HepG2 (cell line): Measurements from ENCODE around the gene ZFP36. TPM values are rescaled to one million over a fixed set of nuclear protein-coding genes. Genes with fewer than 3 reads are reported as not detected.

Experiments used
- ATAC-seq: fragments of 200-7000 bp; cut with Tn5 transposase; 3 replicates; pipeline ENCODE4 v1.9.1; 2020; ENCODE audit warnings: mild to moderate bottlenecking, moderate library complexity
- BruUV-seq: library from RNA; stranded (reverse); fragments of 400-500 nt; replicated peaks from 2 replicates; lab custom pipeline; 2021; lab: Mats Ljungman, UMichigan
- CTCF ChIA-PET: fragments of 300-600 bp; formaldehyde crosslinking; extraction: SDS; loops from one replicate; lab custom pipeline; 2021; ENCODE audit warnings: low total read pairs, inconsistent platforms, low intra/inter-chr PET ratio; lab: Yijun Ruan, JAX
- POLR2A ChIA-PET: fragments of 350-600 bp; sonication (Branson Sonifier 250); formaldehyde crosslinking; loops from one replicate; lab custom pipeline; 2020; ENCODE audit warnings: antibody characterized with exemption, inconsistent platforms; lab: Yijun Ruan, JAX
- DNase-seq: peaks from one replicate; pipeline ENCODE4 v3.0.0-alpha.2; 2015; ENCODE audit warnings: low spot score
- FAIRE-seq: peaks from 3 replicates; lab custom pipeline; 2011; peaks lifted over from hg19 to GRCh38; lab: Jason Lieb, UNC
- H2AFZ ChIP-seq: one replicate; pipeline ENCODE4 v1.6.1; 2011; ENCODE audit warnings: low read length, inconsistent platforms
- H3K27ac ChIP-seq: fragments of 300-600 bp; 3 replicates; pipeline ENCODE4 v1.8.0; 2011; ENCODE audit warnings: mixed run types, mild to moderate bottlenecking, mixed read lengths, low read length, inconsistent platforms; ENCODE audit not compliant: insufficient read depth; ENCODE audit errors: extremely low read length
- H3K27me3 ChIP-seq, 2 experiments: fragments of 200-600 bp in 1 of 2; 2 replicates in 1 of 2; 3 replicates in 1 of 2; pipeline versions ENCODE4 v1.6.0 to v1.8.0; 2011; ENCODE audit warnings: low read length in 2 of 2, mild to moderate bottlenecking in 2 of 2, moderate library complexity in 2 of 2, inconsistent platforms in 1 of 2; ENCODE audit not compliant: insufficient read depth in 2 of 2, control insufficient read depth in 1 of 2
- H3K36me3 ChIP-seq, 2 experiments: fragments of 200-600 bp in 1 of 2; replicated peaks in 1 of 2; 2 replicates in 1 of 2; 3 replicates in 1 of 2; pipeline versions ENCODE4 v1.5.1 to v1.8.0; 2011; ENCODE audit warnings: low read length in 2 of 2, inconsistent platforms in 1 of 2; ENCODE audit not compliant: insufficient read depth in 2 of 2, control insufficient read depth in 1 of 2
- H3K4me1 ChIP-seq: 2 replicates; pipeline ENCODE4 v1.5.1; 2012; ENCODE audit warnings: low read length, inconsistent platforms; ENCODE audit not compliant: insufficient read depth
- H3K4me2 ChIP-seq: 2 replicates; pipeline ENCODE4 v1.6.0; 2011; ENCODE audit warnings: low read depth, low read length, inconsistent platforms
- H3K4me3 ChIP-seq, 3 experiments: fragments of 200-600 bp in 1 of 3; sonication (generic), shearing (Covaris generic) in 1 of 3; replicated peaks in 1 of 3; 2 replicates each; pipeline ENCODE4 v1.5.1; 2011 to 2016; ENCODE audit warnings: low read length in 3 of 3, inconsistent platforms in 2 of 3, low read depth in 2 of 3, mild to moderate bottlenecking in 2 of 3, control low read depth in 1 of 3, mixed read lengths in 1 of 3; ENCODE audit not compliant: insufficient read depth in 1 of 3
- H3K79me2 ChIP-seq: one replicate; pipeline ENCODE4 v1.6.1; 2011; ENCODE audit warnings: low read length, inconsistent platforms; ENCODE audit not compliant: insufficient read depth
- H3K9ac ChIP-seq: 2 replicates; pipeline ENCODE4 v1.6.0; 2011; ENCODE audit warnings: mild to moderate bottlenecking, low read depth, low read length, inconsistent platforms; ENCODE audit not compliant: insufficient read depth
- H3K9me3 ChIP-seq: 2 replicates; pipeline ENCODE4 v1.5.1; 2012; ENCODE audit warnings: mild to moderate bottlenecking, low read length
- H4K20me1 ChIP-seq: 2 replicates; pipeline ENCODE4 v1.6.0; 2011; ENCODE audit warnings: inconsistent platforms, mild to moderate bottlenecking, low read length, moderate library complexity; ENCODE audit not compliant: insufficient read depth
- CENPT ChIP-seq: sonication (generic); formaldehyde crosslinking; IDR thresholded peaks from 2 replicates; pipeline ENCODE4 v1.8.0; 2022; ENCODE audit warnings: low read depth, mild to moderate bottlenecking, moderate library complexity, missing genetic modification reagents
- FOXO1 ChIP-seq: sonication (generic); formaldehyde crosslinking; IDR thresholded peaks from 2 replicates; pipeline ENCODE4 v1.4.0; 2020; ENCODE audit warnings: missing genetic modification reagents
- HIVEP1 ChIP-seq: sonication (generic); formaldehyde crosslinking; IDR thresholded peaks from 2 replicates; pipeline ENCODE4 v1.4.0; 2020; ENCODE audit warnings: mild to moderate bottlenecking, missing genetic modification reagents
- JUN ChIP-seq: sonication (generic); formaldehyde crosslinking; IDR thresholded peaks from 2 replicates; pipeline ENCODE4 v1.4.0; 2020; ENCODE audit warnings: mild to moderate bottlenecking, missing genetic modification reagents
- MTERF4 ChIP-seq: sonication (generic); formaldehyde crosslinking; IDR thresholded peaks from 2 replicates; pipeline ENCODE4 v1.8.0; 2023; ENCODE audit warnings: mild to moderate bottlenecking, missing genetic modification reagents
- MTF2 ChIP-seq: sonication (generic); formaldehyde crosslinking; IDR thresholded peaks from 2 replicates; pipeline ENCODE4 v1.5.0; 2020; ENCODE audit warnings: missing genetic modification reagents, borderline replicate concordance
- POLR2A ChIP-seq, 2 experiments: IDR thresholded peaks; 2 replicates each; pipeline ENCODE4 v1.6.1; 2011; ENCODE audit warnings: low read depth in 2 of 2, low read length in 2 of 2, mild to moderate bottlenecking in 1 of 2, moderate library complexity in 1 of 2; ENCODE audit not compliant: insufficient read depth in 1 of 2
- SMAD3 ChIP-seq: sonication (generic); formaldehyde crosslinking; IDR thresholded peaks from 2 replicates; pipeline ENCODE4 v1.4.0; 2020; ENCODE audit warnings: missing genetic modification reagents
- TOPORS ChIP-seq: sonication (generic); formaldehyde crosslinking; IDR thresholded peaks from 2 replicates; pipeline ENCODE4 v1.8.0; 2023; ENCODE audit warnings: mild to moderate bottlenecking, missing genetic modification reagents
- ZNF235 ChIP-seq: sonication (generic); formaldehyde crosslinking; IDR thresholded peaks from 2 replicates; pipeline ENCODE4 v1.8.1; 2023; ENCODE audit warnings: mild to moderate bottlenecking, missing genetic modification reagents, borderline replicate concordance
- ZNF33A ChIP-seq: sonication (generic); formaldehyde crosslinking; IDR thresholded peaks from 2 replicates; pipeline ENCODE4 v1.5.1; 2020; ENCODE audit warnings: missing genetic modification reagents, mild to moderate bottlenecking, moderate library complexity, borderline replicate concordance
- ZNF530 ChIP-seq: sonication (generic); formaldehyde crosslinking; IDR thresholded peaks from 2 replicates; pipeline ENCODE4 v1.5.0; 2020; ENCODE audit warnings: low read depth, mild to moderate bottlenecking, missing genetic modification reagents
- WGBS: methylation state at CpG from one replicate; pipeline ENCODE4 v1.1.6; 2017; ENCODE audit warnings: low lambda C conversion rate; 5-methylcytosine and 5-hydroxymethylcytosine counted together
- in situ Hi-C: cut with HindIII; loops from 2 replicates; pipeline ENCODE4 v1.10.0; 2017; ENCODE audit warnings: low pct_unique_long_range_greater_than_20kb; ENCODE audit not compliant: extremely low pct_ligation_motif_present
- intact Hi-C: fragments of 100-400 bp; cut with micrococcal nuclease; formaldehyde crosslinking; loops from one replicate; pipeline ENCODE4 v1.10.0; 2022; ENCODE audit not compliant: unreplicated experiment
- polyA plus RNA-seq, 8 experiments: library from polyadenylated mRNA; depleted of rRNA in 3 of 8; stranded (reverse) in 7 of 8; unstranded in 1 of 8; fragments of >200 nt; fragmentation: Illumina TruSeq in 4 of 8; extraction: Trizol in 4 of 8; gene quantifications; 2 replicates each; pipeline versions ENCODE4 v1.2.1 to v1.2.3, GENCODE V29; 2011 to 2016; ENCODE audit warnings: low read depth in 4 of 8, missing spikeins in 1 of 8, mixed read lengths in 1 of 8; ENCODE audit not compliant: insufficient read depth in 1 of 8
- total RNA-seq, 5 experiments: library from RNA; depleted of rRNA; stranded (reverse); fragments of >200 nt; fragmentation: Illumina TruSeq; extraction: Trizol; gene quantifications; 2 replicates each; pipeline ENCODE4 v1.2.3, GENCODE V29; 2016; ENCODE audit warnings: low read depth in 1 of 5

The ZFP36 gene
- total and polyA plus RNA-seq, 2 of the 13 experiments (the other 11 are each of a cell fraction or from before 2014, with no cell fraction given), result 1.4 to 1.7 TPM

DNA sequence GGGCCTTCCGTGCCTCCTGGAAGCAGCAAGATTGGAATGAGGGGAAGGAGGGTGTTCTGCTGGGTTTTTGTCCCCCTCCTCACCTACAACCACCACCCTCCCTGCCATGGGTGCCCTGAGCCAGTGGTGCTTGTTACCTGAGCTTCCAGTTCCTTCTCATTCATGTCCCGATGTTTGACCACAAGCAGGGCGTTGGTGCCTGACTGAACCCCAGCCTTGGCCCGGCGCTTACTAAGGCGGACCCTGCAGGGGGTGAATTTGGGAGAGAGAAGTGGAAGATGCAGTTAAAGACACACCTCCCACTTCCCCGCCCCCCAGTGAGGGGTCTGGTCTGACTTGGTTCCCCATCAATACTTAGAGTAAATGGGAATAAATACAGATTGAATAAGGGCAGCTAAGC, 20.1 kb upstream of the ZFP36 start (continued):
- no peak for TF ChIP-seq SMAD3 (CRISPR knock-in tag)
- no peak for TF ChIP-seq ZNF33A (CRISPR knock-in tag)
- no peak for TF ChIP-seq ZNF530 (CRISPR knock-in tag)

DNA sequence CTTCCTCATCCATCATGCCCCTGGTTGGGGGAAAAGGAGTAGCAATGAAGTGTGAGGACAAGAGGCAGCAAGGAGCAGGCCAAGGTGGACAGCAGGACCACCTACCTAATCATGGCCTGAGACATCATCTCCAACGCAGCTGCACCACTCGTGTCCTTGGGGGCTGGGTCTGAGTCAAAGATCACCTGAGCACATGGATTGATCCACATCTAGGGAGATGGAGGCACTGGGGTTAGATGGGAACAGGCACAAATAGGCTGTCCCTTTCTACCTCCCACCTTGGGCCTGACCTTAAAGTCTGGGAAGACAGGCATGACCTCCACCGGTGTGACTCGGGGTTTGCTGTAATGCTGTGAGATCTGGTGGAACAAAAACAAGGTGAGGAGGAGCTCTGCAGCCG, 18.0 kb upstream of the ZFP36 start:
- H4K20me1 ChIP-seq, result no peaks in the 10 kb centered on the region
- no peak overlapping the region for H3K9ac ChIP-seq
- WGBS, result 87% methylated on average over 5 of the region's 5 CpGs
- ChIA-PET CTCF (no interaction called here), POLR2A (interaction anchor here (1.2 kb wide), 1 partner anchor 11 kb away, joined by 4 read pairs; no protein-coding TSS in a partner anchor)
- no peaks in the 10 kb centered on the region for H3K9me3 ChIP-seq
- H3K36me3 ChIP-seq, result peaks cover 10 to 49% of the 10 kb centered on the region in 2 experiments
- intact Hi-C loops, result no loop called here
- TF ChIP-seq JUN (CRISPR knock-in tag), result no peak
- peak in 1 of 2 experiments; percentile 38; a peak in 1 of 4 replicates for TF ChIP-seq POLR2A (IDR thresholded peaks at IDR 0.05; ENCODE audit: insufficient read depth in 1 of 2, low read depth in 2 of 2, low read length in 2 of 2)
- no TSS peak for BruUV-seq
- in situ Hi-C loops, result no loop called here
- H3K4me3 ChIP-seq, result no peak overlapping the region
- peaks cover 22% of the 10 kb centered on the region for H3K4me1 ChIP-seq
- ATAC-seq, result no peak
- DNase-seq, result no peak
- H3K79me2 ChIP-seq, result peaks cover 17% of the 10 kb centered on the region
- no peak overlapping the region for H3K27ac ChIP-seq
- H3K4me2 ChIP-seq, result no peak overlapping the region
- H2AFZ ChIP-seq, result no peak overlapping the region
- no peaks in the 10 kb centered on the region for H3K27me3 ChIP-seq
- FAIRE-seq, result no peak

DNA sequence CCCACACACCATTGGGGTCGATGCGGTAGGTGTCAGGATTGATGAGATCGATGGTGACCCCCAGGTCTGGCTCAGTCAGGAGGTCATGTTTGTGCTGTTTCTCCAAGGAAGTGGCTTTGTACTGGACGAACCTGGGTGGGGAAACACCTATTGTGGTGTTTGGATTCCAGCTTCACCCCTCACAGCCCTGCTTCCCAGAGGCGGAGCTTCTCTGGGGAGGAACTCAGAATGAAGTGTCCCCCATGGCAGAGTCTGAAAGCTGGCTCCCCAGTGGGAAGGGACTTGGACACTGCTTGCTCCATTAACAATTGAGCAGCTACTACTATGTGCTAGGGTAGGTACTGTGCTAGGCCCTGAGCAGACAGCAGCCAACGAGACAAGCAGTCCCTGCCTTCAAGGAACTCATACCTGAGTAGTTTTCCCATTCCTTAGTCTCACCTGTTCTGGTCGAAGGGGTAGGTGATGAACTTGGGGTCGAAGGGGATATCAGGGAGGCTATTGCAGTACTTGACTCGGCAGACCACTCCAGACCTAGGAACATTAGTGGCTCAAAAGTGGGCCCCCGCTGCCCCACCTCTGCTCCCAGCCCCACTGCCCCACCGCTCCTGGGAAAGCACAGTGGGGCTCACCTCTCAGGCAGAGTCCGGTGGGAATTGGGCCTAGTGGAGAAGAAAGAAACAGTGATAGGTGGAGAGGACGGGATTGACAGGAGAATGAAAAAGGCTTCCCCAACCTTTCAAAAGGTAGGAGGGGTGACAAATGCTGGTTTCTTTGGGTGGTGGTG, 16.8 kb upstream of the ZFP36 start:
- TF ChIP-seq FOXO1 (CRISPR knock-in tag) (no peak), HIVEP1 (0 out of 2 replicates have a peak, but pooled peaks have one; percentile 46), TOPORS (no peak), MTF2 (CRISPR knock-in tag) (0 out of 2 replicates have a peak, but pooled peaks have one; percentile 10), CENPT (CRISPR knock-in tag) (peak; percentile 44; the same call in 1 of the 2 replicates), MTERF4 (CRISPR knock-in tag) (0 out of 2 replicates have a peak, but pooled peaks have one; percentile 12), ZNF235 (CRISPR knock-in tag) (no peak)
- WGBS, result 74% methylated on average over 8 of the region's 13 CpGs
- intact Hi-C loops (loop anchor here (1.0 kb wide), 1 partner anchor 8 kb away; no protein-coding TSS in a partner anchor), in situ Hi-C loops (no loop called here)
- no peak for DNase-seq
- Histone ChIP-seq H3K36me3 (peaks cover 9 to 50% of the 10 kb centered on the region in 2 experiments), H3K79me2 (peaks cover 17% of the 10 kb centered on the region), H3K4me1 (peaks cover 22% of the 10 kb centered on the region), H3K27me3 (no peaks in the 10 kb centered on the region), H4K20me1 (no peaks in the 10 kb centered on the region), H3K4me3 (peak overlapping the region; percentile 71 to 95 (median 85)), H3K4me2 (peak overlapping the region; percentile 75), H2AFZ (no peak overlapping the region), H3K9ac (peak overlapping the region; percentile 95), H3K9me3 (no peaks in the 10 kb centered on the region), H3K27ac (peak overlapping the region; percentile 86)
- POLR2A ChIA-PET, result interaction anchor here (3.1 to 3.2 kb wide), 2 partner anchors 46 to 48 kb away, joined by 14 to 49 read pairs; partner anchors contain the start of genes RPS16 and SAMD4B
- BruUV-seq, result no TSS peak
- no peak for ATAC-seq
- no peak for FAIRE-seq
- CTCF ChIA-PET, result no interaction called here
